HCT116 (cell line): Measurements from ENCODE around the gene FSCN2. TPM values are rescaled to one million over a fixed set of nuclear protein-coding genes. Genes with fewer than 3 reads are reported as not detected.

Source experiments
- ATAC-seq: fragments of 200-7000 bp; cut with Tn5 transposase; 2 replicates; pipeline ENCODE4 v1.9.1; 2020; ENCODE audit warnings: mild to moderate bottlenecking, moderate library complexity
- BruUV-seq: library from RNA; stranded (reverse); fragments of 400-500 nt; replicated peaks from 2 replicates; lab custom pipeline; 2021; lab: Mats Ljungman, UMichigan
- CTCF ChIA-PET: fragments of 300-600 bp; sonication (Branson Sonifier 250); formaldehyde crosslinking; loops from one replicate; lab custom pipeline; 2021; ENCODE audit warnings: antibody characterized with exemption; lab: Charles Lee
- POLR2A ChIA-PET: fragments of 300-600, 350-600 bp; sonication (Branson Sonifier 250); formaldehyde crosslinking; loops from one replicate; lab custom pipeline; 2021; ENCODE audit warnings: antibody characterized with exemption; lab: Charles Lee
- RAD21 ChIA-PET, 2 experiments: fragments of 300-600 bp; sonication (Branson Sonifier 250); formaldehyde crosslinking; loops; one replicate each; lab custom pipeline; 2023; ENCODE audit warnings: low total read pairs in 2 of 2; ENCODE audit not compliant: uncharacterized antibody in 2 of 2, unreplicated experiment in 2 of 2, low non-redundant PET in 1 of 2; lab: Charles Lee
- DNase-seq: peaks from one replicate; pipeline ENCODE4 v3.0.0-alpha.2; 2010; ENCODE audit warnings: low read depth, low spot score
- H2AFZ ChIP-seq: fragments of 200-600 bp; shearing (Covaris generic), sonication (generic); 2 replicates; pipeline ENCODE4 v1.6.1; 2017; ENCODE audit warnings: low read depth, mixed run types, mixed read lengths, antibody characterized with exemption, low read length; ENCODE audit not compliant: poor library complexity, severe bottlenecking
- H3K27ac ChIP-seq: 2 replicates; pipeline ENCODE4 v1.5.1; 2012; ENCODE audit warnings: low read depth, low read length
- H3K27me3 ChIP-seq: fragments of 200-600 bp; sonication (generic); 2 replicates; pipeline ENCODE4 v1.6.1; 2016; ENCODE audit warnings: mixed run types, low read length, mixed read lengths; ENCODE audit not compliant: insufficient read depth
- H3K36me3 ChIP-seq, 2 experiments: fragments of 200-500 bp in 1 of 2; fragments of 200-600 bp in 1 of 2; sonication (Bioruptor generic) in 1 of 2; sonication (generic) in 1 of 2; 2 replicates each; pipeline versions ENCODE4 v1.5.1 to v1.6.1; 2014 to 2016; ENCODE audit warnings: low read length in 2 of 2, inconsistent platforms in 1 of 2, mixed read lengths in 1 of 2, mixed run types in 1 of 2; ENCODE audit not compliant: insufficient read depth in 2 of 2, control insufficient read depth in 1 of 2
- H3K4me1 ChIP-seq, 2 experiments: fragments of 200-600 bp in 1 of 2; sonication (generic) in 1 of 2; 2 replicates each; pipeline versions ENCODE4 v1.5.1 to v1.6.1; 2012 to 2017; ENCODE audit warnings: low read length in 2 of 2, inconsistent platforms in 1 of 2, mild to moderate bottlenecking in 1 of 2, mixed read lengths in 1 of 2, mixed run types in 1 of 2, moderate library complexity in 1 of 2; ENCODE audit not compliant: insufficient read depth in 2 of 2, control insufficient read depth in 1 of 2
- H3K4me2 ChIP-seq: fragments of 200-600 bp; sonication (generic); 2 replicates; pipeline ENCODE4 v1.6.1; 2017; ENCODE audit warnings: mixed run types, low read length, mixed read lengths
- H3K4me3 ChIP-seq, 2 experiments: fragments of 200-600 bp in 1 of 2; sonication (generic) in 1 of 2; replicated peaks in 1 of 2; 2 replicates each; pipeline ENCODE4 v1.5.1; 2011 to 2016; ENCODE audit warnings: low read length in 2 of 2, control low read depth in 1 of 2, low read depth in 1 of 2, mild to moderate bottlenecking in 1 of 2, mixed read lengths in 1 of 2, mixed run types in 1 of 2
- H3K79me2 ChIP-seq: fragments of 200-600 bp; sonication (generic); 2 replicates; pipeline ENCODE4 v1.6.1; 2017; ENCODE audit warnings: mild to moderate bottlenecking, mixed run types, low read length, moderate library complexity, mixed read lengths; ENCODE audit not compliant: insufficient read depth
- H3K9ac ChIP-seq: fragments of 200-600 bp; sonication (generic); 2 replicates; pipeline ENCODE4 v1.6.1; 2016; ENCODE audit warnings: low read length, mixed read lengths
- H3K9me2 ChIP-seq: fragments of 200-600 bp; sonication (generic), shearing (Covaris generic); 2 replicates; pipeline ENCODE4 v1.6.1; 2017; ENCODE audit warnings: mixed run types, mild to moderate bottlenecking, moderate library complexity; ENCODE audit not compliant: insufficient read depth
- H3K9me3 ChIP-seq, 2 experiments: fragments of 200-500 bp in 1 of 2; fragments of 200-600 bp in 1 of 2; sonication (Bioruptor generic) in 1 of 2; sonication (generic) in 1 of 2; 2 replicates each; pipeline ENCODE4 v1.6.1; 2014 to 2017; ENCODE audit warnings: low read length in 2 of 2, mixed read lengths in 2 of 2, inconsistent platforms in 1 of 2, low read depth in 1 of 2, mild to moderate bottlenecking in 1 of 2, mixed run types in 1 of 2, moderate library complexity in 1 of 2; ENCODE audit not compliant: control insufficient read depth in 1 of 2, insufficient read depth in 1 of 2
- H4K20me1 ChIP-seq: fragments of 200-600 bp; sonication (generic), shearing (Covaris generic); 2 replicates; pipeline ENCODE4 v1.6.1; 2017; ENCODE audit warnings: mixed run types, mild to moderate bottlenecking, moderate library complexity; ENCODE audit not compliant: insufficient read depth
- CBX3 ChIP-seq: IDR thresholded peaks from 2 replicates; pipeline ENCODE4 v1.6.1; 2012; ENCODE audit warnings: low read depth
- CEBPB ChIP-seq: IDR thresholded peaks from 2 replicates; pipeline ENCODE4 v1.6.1; 2012; ENCODE audit warnings: low read depth
- EGR1 ChIP-seq: IDR thresholded peaks from 2 replicates; pipeline ENCODE4 v1.6.1; 2012; ENCODE audit warnings: low read depth
- EZH2 ChIP-seq: fragments of 200-600 bp; sonication (generic); IDR thresholded peaks from 2 replicates; pipeline ENCODE4 v1.6.1; 2017; ENCODE audit warnings: antibody characterized with exemption, mixed run types
- EZH2phosphoT487 ChIP-seq: fragments of 200-600 bp; IDR thresholded peaks from 2 replicates; pipeline ENCODE4 v1.6.1; 2018; ENCODE audit warnings: antibody characterized with exemption, borderline replicate concordance
- FOSL1 ChIP-seq: IDR thresholded peaks from 2 replicates; pipeline ENCODE4 v1.6.1; 2012; ENCODE audit warnings: low read depth
- JUND ChIP-seq: IDR thresholded peaks from 2 replicates; pipeline ENCODE4 v1.6.1; 2012
- POLR2A ChIP-seq: IDR thresholded peaks from 2 replicates; pipeline ENCODE4 v1.7.0; 2011; ENCODE audit warnings: borderline replicate concordance; ENCODE audit not compliant: insufficient read depth, insufficient read length; ENCODE audit errors: extremely low read depth
- POLR2AphosphoS5 ChIP-seq: IDR thresholded peaks from 2 replicates; pipeline ENCODE4 v1.6.1; 2011; ENCODE audit warnings: mild to moderate bottlenecking, low read depth, low read length, moderate library complexity
- RAD21 ChIP-seq: IDR thresholded peaks from 2 replicates; pipeline ENCODE4 v1.6.1; 2012; ENCODE audit warnings: low read depth, mild to moderate bottlenecking
- SIN3A ChIP-seq: IDR thresholded peaks from 2 replicates; pipeline ENCODE4 v1.6.1; 2012; ENCODE audit warnings: low read depth
- TCF7L2 ChIP-seq: IDR thresholded peaks from 2 replicates; pipeline ENCODE4 v1.7.0; 2011; ENCODE audit warnings: borderline replicate concordance, inconsistent platforms; ENCODE audit not compliant: insufficient read depth, insufficient read length; ENCODE audit errors: extremely low read depth
- YY1 ChIP-seq: IDR thresholded peaks from 2 replicates; pipeline ENCODE4 v1.6.1; 2011; ENCODE audit warnings: low read length, low read depth, moderate library complexity, mild to moderate bottlenecking; ENCODE audit not compliant: insufficient replicate concordance; ENCODE audit errors: extremely low read depth
- ZFX ChIP-seq: fragments of 450-650 bp; IDR thresholded peaks from 2 replicates; pipeline ENCODE4 v1.6.1; 2017
- ZNF274 ChIP-seq: fragments of 200-500 bp; sonication (Bioruptor generic); IDR thresholded peaks from 2 replicates; pipeline ENCODE4 v1.6.1; 2014; ENCODE audit warnings: mild to moderate bottlenecking, low read depth, low read length, inconsistent platforms
- intact Hi-C: fragments of 100-400 bp; cut with micrococcal nuclease; formaldehyde crosslinking; loops from 2 replicates; pipeline ENCODE4 v1.10.0; 2022
- total RNA-seq: library from RNA; stranded (reverse); gene quantifications from one replicate; pipeline ENCODE4 v1.2.1, GENCODE V29; 2021; ENCODE audit not compliant: unreplicated experiment
- TF ChIP-seq, protein P1 (sequence below): IDR thresholded peaks from 2 replicates; pipeline ENCODE4 v1.6.1; 2012; ENCODE audit warnings: low read depth
- TF ChIP-seq, protein P2 (sequence below): IDR thresholded peaks from 2 replicates; pipeline ENCODE4 v1.6.1; 2012
- TF ChIP-seq, protein P3 (sequence below): IDR thresholded peaks from 2 replicates; pipeline ENCODE4 v1.6.1; 2012

Gene FSCN2
- total RNA-seq, 1 experiment from 2014 or later, result 10.1 TPM

DNA sequence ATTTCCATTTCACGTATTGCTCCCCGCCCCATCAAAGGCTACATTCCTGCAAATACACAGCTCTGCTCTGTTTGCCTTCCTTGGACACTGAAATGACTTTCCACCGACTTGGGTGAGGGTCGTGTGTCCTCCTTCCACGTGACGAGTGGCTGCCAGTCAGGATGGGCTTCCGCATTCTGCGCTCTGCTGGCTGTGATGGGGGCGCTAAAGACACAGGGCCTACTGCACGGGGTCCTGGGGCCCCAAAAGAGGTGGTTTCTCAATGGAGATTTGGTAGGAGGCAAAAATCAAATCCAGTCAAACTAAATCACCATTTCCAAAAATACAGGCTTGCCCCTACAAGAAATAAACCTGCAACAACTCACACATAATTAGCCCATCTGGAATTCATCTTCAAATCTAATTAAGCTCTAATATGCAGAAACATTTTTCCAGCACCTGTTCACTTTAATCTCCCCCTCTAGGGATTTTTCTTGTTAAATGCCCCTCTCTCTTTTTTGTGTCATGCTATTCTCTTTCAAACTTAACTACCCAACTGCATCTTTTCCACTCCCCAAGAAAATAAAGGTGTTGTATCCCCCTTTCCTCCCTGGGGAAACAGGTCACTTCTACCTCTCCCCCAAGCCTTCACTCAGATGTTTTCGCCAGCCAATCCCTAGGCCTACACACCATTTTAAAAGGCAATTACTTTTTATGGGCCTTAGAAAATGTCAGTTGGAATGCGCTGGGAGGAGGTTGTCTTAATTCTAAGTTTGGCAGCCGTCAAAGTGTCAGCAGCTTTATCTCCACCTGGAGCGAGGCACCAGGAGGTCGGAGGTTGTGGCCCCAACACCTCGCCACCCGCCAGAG, 45.8 kb downstream of the FSCN2 start:
- CTCF ChIA-PET, result no interaction called here
- Histone ChIP-seq H3K9me3 (no peaks in the 10 kb centered on the region), H3K27ac (no peak overlapping the region; the same call in 1 of the 2 replicates), H3K9ac (no peak overlapping the region), H4K20me1 (peaks cover 8% of the 10 kb centered on the region), H3K4me3 (no peak overlapping the region), H3K4me1 (peaks cover 24 to 30% of the 10 kb centered on the region in 2 experiments), H3K27me3 (no peaks in the 10 kb centered on the region), H3K9me2 (no peaks in the 10 kb centered on the region), H3K79me2 (peaks cover 58% of the 10 kb centered on the region), H3K36me3 (peaks cover 47 to 67% of the 10 kb centered on the region in 2 experiments), H3K4me2 (no peak overlapping the region), H2AFZ (no peak overlapping the region)
- ATAC-seq (no peak), DNase-seq (no peak)
- RAD21 ChIA-PET, result no interaction called here
- intact Hi-C loops, result no loop called here
- BruUV-seq, result no TSS peak
- TF ChIP-seq EGR1 (no peak), POLR2AphosphoS5 (no peak), EZH2 (no peak), TCF7L2 (no peak), EZH2phosphoT487 (no peak), POLR2A (no peak), ZFX (no peak), JUND (no peak), ZNF274 (no peak), SIN3A (no peak), YY1 (no peak), CBX3 (no peak), RAD21 (no peak), CEBPB (no peak), FOSL1 (no peak)
- TF ChIP-seq, protein P1, sequence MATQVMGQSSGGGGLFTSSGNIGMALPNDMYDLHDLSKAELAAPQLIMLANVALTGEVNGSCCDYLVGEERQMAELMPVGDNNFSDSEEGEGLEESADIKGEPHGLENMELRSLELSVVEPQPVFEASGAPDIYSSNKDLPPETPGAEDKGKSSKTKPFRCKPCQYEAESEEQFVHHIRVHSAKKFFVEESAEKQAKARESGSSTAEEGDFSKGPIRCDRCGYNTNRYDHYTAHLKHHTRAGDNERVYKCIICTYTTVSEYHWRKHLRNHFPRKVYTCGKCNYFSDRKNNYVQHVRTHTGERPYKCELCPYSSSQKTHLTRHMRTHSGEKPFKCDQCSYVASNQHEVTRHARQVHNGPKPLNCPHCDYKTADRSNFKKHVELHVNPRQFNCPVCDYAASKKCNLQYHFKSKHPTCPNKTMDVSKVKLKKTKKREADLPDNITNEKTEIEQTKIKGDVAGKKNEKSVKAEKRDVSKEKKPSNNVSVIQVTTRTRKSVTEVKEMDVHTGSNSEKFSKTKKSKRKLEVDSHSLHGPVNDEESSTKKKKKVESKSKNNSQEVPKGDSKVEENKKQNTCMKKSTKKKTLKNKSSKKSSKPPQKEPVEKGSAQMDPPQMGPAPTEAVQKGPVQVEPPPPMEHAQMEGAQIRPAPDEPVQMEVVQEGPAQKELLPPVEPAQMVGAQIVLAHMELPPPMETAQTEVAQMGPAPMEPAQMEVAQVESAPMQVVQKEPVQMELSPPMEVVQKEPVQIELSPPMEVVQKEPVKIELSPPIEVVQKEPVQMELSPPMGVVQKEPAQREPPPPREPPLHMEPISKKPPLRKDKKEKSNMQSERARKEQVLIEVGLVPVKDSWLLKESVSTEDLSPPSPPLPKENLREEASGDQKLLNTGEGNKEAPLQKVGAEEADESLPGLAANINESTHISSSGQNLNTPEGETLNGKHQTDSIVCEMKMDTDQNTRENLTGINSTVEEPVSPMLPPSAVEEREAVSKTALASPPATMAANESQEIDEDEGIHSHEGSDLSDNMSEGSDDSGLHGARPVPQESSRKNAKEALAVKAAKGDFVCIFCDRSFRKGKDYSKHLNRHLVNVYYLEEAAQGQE, result no peak
- TF ChIP-seq, protein P2, sequence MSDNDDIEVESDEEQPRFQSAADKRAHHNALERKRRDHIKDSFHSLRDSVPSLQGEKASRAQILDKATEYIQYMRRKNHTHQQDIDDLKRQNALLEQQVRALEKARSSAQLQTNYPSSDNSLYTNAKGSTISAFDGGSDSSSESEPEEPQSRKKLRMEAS, result no peak
- TF ChIP-seq, protein P3, sequence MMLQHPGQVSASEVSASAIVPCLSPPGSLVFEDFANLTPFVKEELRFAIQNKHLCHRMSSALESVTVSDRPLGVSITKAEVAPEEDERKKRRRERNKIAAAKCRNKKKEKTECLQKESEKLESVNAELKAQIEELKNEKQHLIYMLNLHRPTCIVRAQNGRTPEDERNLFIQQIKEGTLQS, result no peak
- POLR2A ChIA-PET, result interaction anchor here (1.2 kb wide), 1 partner anchor 22 kb away, joined by 3 read pairs; the partner anchor contains the start of gene FAAP100
